DMS114 treated with DMSO at 0.1 percent for 48 hours (cell line): ENCODE measurements around the gene DCT.

Experiments used
- DNase-seq: peaks from one replicate; lab custom pipeline; 2025; ENCODE audit not compliant: unreplicated experiment; lab: John Stamatoyannopoulos, UW

DCT gene

DNA sequence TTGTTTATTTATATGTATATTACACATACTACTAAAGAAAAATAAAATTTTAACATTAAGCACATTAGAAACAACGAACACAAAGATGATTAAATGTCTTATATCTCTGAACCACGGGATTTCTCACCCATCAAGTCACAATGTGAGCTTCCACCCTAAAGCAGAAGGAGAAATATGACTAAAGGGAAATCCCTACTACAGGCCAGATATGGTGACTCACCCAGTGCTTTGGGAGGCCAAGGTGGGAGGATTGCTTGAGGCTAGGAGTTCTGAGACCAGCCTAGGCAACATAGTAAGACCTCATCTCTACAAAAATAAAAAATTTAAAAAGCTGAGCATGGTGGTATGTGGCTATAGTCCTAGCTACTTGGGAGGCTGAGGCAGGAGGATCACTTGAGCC is 24.6 kb downstream of the DCT start:
- no peak for DNase-seq

GRCh38 chr13:94454334-94454733 is 25.1 kb downstream of the DCT start:
- no peak for DNase-seq

- no peak for DNase-seq
These were observed 34.7 kb downstream of the DCT start for GRCh38 chr13:94444826-94445225.

DNA sequence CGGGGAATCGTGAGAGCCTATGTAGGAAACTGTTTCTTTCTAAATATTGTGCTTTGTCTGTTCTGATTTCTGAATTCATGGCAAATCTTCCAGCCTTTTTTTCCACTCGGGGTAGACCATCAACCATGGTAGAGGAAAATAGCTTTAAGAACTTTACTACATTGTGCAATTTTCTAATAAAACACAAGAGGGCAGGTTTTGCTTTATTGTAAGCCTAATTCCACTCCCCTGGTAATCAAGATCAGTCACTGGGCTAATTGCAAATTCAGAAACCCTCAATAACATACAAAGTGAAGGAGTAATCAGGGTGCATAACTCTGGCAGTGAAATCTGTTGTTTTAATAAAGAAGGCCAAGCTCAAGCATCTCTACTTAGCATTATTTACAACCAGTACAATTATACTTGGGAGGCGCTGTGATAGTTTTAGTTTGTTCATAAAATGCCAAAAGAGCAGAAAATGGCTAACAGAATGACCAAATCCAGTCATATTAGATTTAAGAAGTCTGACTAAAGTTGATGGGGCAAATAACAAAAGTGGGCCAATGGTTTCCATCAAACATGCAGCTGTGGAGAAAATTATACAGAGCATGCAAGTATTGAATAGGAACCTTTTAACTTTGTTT is 43.8 kb downstream of the DCT start:
- peak; percentile 40 for DNase-seq

DNA sequence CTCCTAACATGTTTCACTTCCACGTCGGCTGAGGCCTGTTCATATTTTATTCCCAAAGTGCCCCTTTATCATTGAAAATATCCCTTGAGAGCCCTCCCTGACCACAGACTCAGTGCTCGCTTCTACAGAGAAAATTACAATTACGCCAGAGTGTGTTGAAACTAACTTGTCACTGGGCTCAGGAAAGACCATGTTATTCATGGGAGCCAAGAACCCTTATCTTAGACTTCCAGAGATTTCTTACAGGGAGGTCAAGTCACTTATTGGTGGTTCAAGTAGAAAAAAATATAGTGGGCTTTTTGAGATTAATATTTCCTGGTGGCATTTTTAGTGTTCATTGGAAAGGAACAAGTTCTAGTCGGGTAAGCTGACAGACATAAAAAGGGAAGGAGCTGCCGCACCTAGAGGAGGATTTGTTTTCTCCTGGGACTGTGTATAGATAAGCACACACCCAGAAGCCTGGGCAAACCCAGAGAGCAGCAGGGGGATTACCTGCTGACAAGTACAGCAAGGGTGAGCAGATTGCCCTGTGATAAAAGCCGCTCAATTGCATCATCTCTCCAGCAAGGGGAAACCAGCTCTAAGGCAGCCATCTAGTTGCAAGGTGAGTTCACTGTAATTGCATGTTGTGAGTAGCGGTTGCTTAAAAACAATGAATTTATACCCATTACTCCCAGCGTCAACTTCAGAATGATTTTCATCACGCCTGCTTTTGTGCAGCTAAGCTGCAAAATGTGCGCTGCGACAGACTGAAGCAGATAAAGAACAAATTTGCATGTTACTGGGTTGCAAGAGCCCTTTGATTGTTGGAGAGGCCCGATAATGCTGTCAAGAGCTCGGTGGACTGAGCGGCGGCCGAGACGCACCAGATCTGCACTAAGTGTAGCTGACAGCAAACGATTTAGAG is 46.2 kb downstream of the DCT start:
- no peak for DNase-seq

GRCh38 chr13:94431987-94432386 is 47.5 kb downstream of the DCT start:
- no peak for DNase-seq

DNA sequence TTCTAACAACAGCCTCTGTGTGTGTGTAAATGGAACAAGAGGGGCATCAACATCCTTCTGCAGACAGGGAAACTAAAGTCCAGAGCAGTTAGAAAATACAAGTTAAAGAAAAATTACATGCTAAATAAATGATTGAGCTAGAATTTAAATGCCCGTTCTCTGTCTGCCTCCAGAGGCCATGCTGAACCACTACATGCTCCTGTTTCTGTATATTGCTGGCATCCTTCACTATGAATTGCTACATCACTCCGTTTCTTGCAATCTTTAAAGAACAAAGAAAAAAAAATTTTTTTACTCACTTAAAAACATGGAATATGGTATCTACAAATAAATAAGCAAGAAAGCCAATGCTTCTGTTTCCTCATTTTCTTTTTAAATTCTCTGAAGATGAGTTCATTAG is 47.9 kb downstream of the DCT start:
- DNase-seq = peak; percentile 1

GRCh38 chr13:94427313-94427953 is 52.0 kb downstream of the DCT start:
- no peak for DNase-seq

GRCh38 chr13:94419925-94420305 is 59.6 kb downstream of the DCT start:
- no peak for DNase-seq

DNA sequence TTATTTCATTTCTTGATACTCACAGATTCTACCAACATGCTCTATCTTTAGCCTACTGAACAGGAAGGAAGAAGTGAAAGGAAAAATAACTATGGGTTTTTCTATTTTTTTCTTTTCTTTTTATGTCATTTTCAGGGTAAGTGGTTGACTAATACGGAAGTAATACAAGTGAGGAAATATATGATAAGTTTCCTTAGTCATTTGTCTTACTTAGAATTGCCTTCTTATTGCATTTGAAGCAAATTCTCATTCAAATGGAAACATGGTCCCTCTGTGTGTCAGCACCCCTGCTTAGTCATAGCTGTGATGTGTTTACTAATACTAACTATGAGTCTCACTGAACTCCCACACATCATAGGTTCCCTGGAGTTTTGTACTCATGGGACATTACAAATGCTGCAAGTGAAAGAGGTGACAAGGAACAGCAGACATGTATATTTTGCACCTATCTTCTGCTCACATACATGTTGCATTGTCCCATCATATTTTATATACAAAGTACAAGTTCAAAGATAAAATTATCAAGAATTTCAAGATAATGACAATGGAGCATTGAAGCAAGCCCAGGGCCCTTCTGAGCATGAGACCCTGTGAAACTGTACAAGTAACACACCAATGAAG is 60.1 kb downstream of the DCT start:
- DNase-seq = no peak

DNA sequence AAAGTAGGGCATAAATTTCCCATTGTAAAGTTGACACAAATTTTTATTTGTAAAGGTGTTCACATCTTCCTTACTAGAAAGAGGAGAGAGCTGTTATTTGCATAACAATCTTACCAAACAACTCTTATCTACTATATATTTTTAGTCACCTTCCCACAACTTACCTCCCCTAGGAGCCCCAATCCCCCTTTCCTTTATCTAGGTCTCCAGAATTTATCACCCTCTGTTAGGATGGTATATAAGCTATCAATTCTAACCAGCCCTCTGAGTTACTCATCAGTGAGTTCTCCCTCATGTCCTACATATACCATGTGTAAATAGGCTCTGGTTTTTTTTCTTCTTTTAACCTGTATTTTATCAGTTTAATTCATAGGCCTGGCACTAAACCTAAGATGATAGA is 62.2 kb downstream of the DCT start:
- DNase-seq = no peak

- DNase-seq = no peak
These were observed 62.9 kb downstream of the DCT start for GRCh38 chr13:94416454-94417080.

DNA sequence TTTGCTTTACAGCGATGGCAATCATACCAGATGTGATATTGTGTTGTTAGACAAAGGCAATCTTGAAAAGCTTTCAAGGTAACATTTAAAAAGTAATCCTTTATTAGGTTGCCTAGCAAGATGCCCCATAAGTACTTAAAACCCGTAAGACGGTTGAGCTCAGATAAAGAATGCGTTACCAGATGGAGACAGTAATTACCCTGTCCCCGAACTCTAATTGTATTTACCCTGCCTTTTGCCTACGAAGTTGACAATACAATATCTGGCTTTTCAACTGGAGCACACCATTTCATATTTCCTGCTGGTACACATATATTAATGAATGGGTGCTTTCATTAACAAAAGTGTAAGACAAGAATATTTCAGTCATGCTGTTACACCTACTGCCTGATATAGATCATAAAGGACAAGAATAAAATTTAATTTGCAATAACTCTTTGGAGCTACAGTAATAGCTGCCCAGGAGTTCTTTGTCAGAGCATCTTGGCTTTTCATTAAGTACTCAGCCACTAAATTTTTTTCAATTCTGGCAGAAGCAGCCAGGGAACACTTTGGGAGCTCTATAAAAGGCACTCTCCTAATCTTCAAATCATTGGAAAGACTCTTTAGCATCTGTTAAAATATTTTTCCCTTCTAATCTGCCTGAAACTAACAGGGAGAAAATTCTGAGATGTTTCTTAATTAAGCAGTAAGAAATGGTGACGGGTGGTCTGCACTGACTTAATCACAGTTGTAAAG is 63.8 kb downstream of the DCT start:
- no peak for DNase-seq

DNA sequence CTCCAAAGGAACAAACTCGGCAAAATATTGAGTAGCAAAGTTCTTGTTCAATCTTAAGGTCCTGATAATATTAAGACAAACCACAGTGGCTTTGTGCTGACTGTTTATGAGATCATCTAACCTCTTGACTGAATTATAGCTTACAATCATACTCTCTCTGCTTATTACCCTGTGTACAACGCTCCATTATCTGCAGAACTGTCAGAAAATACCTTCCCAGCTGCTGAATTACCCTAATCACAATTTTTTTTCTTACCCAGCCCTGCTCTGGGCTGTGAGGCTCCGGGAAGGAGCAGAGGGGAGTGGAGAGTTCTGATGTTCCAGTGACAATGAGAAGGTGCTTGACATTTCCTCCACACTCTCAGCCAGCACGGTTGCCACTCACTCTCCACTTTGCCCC is 64.8 kb downstream of the DCT start:
- no peak for DNase-seq

DNA sequence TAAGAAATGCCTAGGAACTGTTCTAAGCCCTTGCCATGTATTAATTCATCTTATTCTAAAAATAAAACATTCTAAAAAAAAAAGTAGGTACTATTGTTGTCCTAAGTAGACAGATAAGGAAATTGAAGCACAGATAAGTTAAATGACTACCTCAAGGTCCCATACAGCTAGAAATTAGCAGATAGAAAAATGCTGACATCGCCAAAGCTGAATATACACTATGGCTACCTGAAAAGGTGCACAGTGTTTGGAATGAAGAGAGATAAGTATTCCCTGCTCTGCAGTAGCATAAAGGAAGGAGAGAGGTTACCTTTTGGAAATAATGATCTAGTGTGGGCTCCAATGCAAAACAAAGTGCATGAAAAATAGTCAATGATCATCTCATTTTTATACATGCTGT is 65.3 kb downstream of the DCT start:
- no peak for DNase-seq

DNA sequence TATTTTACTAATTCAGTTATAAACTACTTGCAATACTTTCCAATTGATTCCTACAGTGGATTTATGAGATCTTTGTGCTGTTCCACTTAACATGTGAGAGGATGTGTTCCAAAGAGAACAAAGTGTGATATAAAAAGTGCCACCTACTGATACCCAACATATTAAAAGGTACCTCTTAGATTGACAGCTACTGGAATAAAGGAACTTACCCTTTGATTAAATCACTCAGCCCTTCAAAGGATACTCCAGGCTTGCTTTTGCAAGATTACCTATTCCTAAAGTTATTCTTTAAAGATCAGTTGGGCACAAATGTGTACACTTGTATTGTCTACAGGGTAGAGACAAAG is 65.9 kb downstream of the DCT start:
- DNase-seq = no peak

DNA sequence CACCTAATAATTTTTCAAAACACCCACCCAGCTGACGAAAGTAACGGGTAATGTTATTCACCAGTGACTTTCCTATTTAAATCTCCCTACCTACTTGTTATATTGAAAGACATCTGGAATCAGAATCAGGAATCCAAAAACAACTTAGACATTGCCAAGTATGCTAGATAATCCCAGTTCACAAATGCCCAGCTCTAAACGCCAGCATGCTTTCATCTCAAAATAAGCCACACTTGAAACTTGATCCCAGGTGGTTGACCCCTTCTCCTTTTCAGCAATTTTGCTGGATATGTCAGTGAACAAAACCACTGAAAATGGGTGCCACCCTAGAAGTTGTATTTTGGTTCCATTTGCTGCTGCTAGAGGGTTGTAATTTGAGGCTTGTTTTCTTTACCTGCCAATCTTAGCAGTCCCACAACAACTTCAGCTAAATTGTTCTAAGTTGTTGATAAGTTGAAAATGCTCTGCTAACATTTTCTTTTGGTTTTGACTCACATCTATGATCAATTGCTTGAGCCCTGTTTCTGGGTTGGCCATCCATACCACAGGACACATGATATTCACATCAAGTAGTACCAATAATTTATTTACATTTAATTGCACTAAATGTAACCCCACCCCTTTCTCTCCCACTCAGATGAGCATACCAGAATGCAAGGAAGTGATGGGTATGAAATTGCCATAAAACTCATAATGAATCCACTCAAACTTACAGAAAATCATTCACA is 66.4 kb downstream of the DCT start:
- no peak for DNase-seq

DNA sequence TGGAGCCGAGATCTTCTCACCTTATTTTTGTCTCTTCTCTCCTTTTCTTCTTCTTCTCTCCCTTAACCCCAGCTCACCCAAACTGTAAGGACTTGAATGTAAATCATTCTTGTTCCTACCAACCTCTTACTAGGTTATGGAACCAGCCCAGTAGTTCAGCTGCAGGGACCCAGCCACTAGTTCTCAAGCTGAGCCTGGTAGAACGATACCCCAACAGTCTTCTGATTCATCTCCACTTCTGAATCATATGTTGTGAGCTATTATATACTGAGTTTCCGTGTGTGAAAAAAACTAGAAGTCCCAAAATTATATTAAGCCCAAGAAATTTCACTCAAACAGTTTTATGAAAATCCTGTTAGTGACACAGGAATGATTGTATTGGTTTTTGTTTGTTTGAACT is 67.7 kb downstream of the DCT start:
- DNase-seq = no peak

- no peak for DNase-seq
These were observed 71.0 kb downstream of the DCT start for GRCh38 chr13:94408314-94409036.
